CD1c-positive myeloid dendritic cell (primary cell): ENCODE data around the gene MMD2.
"Not testable (repeated sequence)": the region's sequence is repeated elsewhere in the genome, so short reads cannot be mapped to it uniquely, and the experiment has no call there.

Source experiments
- DNase-seq: peaks from one replicate; pipeline ENCODE4 v3.0.0-alpha.2; 2016; ENCODE audit errors: extremely low spot score

Gene MMD2

GRCh38 chr7:4893929-4894475 lies 65.0 kb downstream of the MMD2 start:
- DNase-seq = no peak

DNA sequence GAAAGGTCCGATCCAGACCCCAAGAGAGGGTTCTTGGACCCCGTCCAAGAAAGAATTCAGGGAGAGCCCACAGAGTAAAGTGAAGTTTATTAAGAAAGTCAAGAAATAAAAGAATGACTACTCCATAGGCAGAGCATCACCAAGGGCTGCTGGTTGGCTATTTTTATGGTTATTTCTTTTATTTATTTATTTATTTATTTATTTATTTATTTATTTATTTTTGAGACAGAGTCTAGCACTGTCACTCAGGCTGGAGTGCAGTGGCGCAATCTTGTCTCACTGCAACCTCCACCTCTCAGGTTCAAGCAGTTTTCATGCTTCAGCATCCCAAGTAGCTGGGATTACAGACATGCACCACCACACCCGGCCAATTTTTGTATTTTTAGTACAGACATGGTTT lies 65.8 kb downstream of the MMD2 start:
- DNase-seq = not testable (repeated sequence)

DNA sequence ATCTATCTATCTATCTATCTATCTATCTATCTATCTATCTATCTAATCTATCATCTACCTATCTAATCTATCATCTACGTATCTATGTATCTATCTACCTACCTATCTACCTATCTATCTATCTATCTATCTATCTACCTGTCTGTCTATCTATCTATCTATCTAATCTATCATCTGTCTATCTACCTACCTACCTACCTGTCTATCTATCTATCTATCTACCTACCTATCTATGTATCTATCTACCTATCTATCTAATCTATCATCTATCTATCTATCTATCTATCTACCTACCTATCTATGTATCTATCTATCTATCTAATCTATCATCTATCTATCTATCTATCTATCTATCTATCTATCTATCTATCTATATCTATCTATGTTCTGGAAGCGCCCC lies 67.5 kb downstream of the MMD2 start:
- not testable (repeated sequence) for DNase-seq

DNA sequence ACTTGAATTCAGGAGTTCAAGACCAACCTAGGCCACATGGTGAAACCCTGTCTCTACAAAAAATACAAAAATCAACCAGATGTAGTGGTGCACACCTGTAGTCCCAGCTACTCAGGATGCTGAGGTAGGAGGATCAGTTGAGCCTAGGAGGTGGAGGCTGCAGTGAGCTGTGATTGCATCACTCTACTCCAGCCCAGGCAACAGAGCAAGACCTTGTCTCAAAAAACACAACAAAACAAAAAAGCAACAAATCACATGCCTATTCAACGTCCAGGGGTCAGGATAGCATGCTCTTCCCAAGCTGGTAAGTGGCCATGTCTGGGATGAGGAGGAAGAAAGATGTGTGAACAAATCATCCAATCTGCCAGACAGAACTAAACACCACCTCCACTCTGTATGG lies 69.3 kb downstream of the MMD2 start:
- no peak for DNase-seq

- DNase-seq = no peak
Measured at GRCh38 chr7:4888161-4888560, 70.8 kb downstream of the MMD2 start.

GRCh38 chr7:4886671-4887070 lies 72.3 kb downstream of the MMD2 start:
- no peak for DNase-seq

DNA sequence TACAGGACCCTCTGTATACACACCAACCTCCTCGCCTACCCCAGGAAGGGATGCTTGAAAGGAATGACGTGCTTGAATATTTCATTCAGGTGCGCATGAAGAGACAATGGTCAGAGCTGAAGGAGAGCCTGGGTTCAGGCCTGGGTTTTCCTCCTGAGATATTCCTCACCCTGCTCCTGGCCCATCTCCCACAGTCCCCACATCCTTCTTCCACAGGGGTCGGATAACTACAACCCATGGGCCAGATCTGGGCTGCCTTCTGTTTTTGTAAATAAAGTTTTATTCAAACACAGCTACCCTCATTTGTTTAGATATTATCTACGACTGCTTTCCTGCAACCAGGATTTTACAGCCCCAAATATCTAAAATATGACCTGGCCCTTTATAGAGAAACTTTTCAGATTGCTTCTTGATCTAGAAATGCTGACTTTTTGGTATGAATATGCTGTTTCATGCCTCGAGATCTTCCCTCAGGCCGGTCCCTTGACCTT lies 73.6 kb downstream of the MMD2 start:
- DNase-seq = no peak

DNA sequence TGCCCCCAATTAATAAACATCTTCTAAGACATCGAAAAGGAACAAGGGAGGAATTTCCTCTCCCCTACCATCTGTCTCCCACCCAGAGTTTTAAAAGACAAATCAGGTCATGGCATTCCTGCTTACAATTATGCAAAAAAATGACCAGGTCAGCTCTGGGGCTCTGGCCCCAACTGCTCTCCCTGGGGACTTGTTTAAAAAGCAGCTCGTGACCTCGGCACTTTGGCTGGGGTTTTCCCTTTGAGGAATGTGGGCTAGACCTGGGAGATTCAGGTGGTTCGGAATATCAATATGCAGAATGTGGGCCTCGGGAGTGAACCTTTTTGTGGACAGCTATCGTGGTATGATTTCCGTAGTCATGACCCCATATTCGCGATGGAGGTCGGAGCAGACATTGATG lies 74.8 kb downstream of the MMD2 start:
- no peak for DNase-seq

GRCh38 chr7:4883372-4884144 lies 75.4 kb downstream of the MMD2 start, which contains the start of gene RADIL:
Gene RADIL (minus strand): TSS chr7:4883716. CDS start chr7:4878139, 5,577 bp downstream.
- DNase-seq = peak; percentile 85

DNA sequence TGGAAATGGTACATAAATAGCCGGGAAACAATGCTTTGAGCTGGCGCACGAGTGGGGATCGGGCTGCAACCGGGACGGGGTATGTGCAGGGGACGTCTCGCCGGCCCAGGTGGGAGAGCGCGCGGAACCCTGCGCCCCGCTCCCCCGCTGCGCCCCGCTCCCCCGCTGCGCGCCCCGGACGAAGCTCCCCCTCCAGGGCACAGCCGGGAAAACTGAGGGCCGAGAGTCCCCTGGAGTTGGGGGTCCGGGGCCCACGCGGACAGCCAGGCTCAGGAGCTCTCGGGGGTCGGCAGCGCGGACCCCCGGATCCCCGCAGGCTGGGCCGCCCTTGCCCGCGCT lies 76.0 kb downstream of the MMD2 start:
- no peak for DNase-seq

DNA sequence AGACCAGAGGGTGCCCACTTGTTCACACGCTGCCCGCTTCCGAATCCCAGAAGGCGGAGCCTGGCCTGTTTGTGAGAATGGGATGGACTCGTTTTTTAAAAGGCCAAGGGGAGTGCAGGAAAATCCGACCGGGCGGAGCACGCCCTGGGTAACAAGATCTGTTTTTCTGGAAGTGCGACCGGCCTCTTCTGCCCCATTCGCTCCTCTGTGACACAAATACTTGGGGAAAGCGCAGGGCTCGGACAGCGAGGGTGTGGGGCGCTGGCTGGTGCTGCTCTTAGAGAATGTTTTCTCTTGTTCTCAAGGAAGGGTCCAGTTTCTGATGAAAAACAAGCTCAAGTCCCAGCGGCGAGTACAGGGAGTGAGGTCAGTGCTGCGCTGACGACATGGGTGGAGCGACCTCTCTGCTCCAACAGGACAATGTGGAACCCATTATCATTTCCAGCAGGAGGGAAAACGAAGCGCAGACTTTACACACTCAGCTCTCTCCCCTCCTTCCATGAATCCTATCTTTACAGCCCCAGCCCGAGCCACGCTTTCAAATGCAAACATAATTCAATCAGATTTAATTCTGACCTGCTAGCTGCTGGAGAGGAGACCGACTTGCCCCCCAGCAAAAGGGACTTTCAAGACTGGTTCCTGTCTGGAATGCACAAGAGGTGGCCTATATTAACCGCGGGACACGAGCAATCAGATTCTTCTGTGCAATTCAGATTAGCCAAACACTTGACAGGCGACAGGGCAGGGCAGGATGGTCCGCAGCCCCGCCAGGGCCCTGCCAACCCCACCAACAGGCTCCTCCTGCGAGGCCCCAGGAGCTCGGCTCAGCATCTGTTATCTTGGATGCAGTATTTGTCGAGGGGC lies 76.6 kb downstream of the MMD2 start:
- DNase-seq = no peak

DNA sequence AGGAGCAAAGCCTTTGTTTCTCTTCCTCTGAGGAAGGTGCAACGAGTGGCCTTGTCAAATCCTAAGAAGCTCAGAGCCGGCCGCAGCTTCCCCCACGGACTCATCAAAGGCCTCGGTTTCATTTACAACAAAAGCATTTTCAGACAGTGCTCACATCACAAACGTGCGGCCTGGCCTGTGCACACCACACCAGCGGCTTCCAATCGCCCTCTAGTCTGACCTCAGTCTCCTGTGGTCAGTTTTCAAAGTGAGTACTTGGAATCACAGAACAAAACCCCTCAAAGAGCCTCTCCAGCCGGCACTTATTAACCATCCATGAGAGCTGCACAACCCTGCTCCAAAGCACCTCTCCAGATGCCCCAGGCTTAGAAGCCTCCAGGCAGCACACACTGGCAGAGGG lies 78.8 kb downstream of the MMD2 start:
- no peak for DNase-seq

DNA sequence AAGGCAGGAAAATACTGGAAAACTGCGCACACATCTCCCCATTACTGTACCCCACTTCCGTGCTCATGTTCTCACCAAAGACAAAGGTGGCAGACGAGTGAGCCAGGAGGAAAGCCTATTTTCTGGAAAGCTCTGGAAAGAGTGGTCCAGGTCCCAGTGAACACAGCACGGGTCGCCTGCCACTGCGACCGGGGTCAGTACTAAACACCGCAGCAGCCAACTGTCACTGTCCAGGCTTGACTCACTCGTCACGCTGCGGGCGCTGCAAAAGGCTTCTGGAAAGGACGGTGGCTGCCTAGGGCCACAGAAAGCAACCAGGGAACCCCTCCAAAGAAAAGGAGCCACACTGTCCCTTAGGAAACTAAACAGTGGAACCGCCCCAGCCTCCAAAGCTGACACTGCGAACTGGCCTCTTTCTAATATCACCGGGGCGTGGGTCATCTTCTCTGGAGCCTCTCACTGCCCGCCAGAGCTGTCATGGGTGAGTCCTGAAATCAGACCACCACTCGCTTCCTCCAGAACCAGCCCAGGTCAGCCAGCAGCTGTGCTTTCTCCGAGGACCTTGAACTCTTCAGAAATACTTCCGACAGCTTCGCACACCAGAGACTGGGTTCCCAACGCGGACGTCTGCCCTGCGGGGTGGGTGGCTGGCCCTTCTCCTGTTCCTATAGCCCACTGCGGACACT lies 79.4 kb downstream of the MMD2 start:
- no peak for DNase-seq

DNA sequence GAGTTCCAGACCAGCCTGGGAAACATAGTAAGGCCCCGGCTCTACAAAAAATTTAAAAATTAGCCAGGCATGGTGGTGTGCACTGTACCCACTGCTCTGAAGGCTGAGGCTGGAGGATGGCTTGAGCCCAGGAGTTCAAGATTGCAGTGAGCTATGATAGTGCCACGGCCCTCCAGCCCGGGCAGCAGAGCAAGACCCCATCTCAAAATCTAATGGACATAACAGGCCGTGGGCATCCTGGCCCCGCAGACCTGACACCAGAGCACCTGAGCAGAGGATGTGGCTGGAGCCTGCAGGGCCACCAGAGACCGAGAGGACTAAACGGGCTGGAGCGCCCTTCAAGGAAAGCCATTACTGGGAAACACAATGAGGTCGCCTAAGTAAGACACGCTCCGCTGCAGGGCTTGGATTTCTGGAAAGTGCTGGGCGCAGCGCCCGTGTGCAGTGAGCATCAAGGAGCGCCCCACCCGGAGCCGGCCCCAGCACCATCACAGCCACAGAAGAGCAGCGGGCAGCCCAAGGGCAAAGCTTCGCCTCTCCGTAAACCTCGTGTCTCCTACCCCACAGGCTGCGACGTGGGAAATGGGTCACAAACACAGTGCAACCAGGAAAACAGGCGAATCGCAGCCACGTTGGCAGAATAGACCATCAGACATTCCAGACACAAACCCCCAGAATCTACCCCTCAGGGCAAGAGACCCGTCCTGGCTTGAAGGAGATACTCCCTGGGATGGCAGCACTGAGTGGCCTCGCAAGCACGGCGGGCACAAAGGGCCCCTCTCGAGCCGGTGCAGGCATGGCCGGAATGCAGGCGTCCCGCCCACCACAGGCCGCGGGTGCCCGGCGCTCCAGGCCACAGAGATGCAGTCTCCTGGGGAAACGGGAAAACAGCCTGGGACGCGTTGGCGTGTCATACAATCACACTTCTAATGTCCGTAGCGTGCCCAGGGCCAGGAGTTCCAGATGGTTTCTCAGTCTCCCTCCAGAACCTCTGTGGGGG lies 80.4 kb downstream of the MMD2 start:
- DNase-seq = no peak

DNA sequence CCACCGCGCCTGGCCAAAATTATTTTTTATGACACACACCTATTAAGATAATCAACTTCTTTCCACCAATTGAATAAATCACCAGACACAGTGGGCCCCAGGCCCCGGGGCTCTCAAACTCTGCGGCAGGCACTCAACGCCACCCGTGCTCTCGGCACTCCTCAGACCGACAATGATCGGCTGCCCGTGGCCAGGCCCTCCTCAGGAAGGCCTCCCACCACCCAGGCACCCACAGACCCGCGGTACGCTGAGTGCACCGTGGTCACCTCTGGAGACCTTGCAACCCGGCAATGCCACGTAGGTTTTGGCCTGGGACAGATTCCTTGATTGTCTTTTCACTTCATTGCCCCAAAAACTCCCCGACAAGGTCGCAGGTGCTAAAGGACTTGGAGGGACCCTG lies 82.4 kb downstream of the MMD2 start:
- DNase-seq = no peak

DNA sequence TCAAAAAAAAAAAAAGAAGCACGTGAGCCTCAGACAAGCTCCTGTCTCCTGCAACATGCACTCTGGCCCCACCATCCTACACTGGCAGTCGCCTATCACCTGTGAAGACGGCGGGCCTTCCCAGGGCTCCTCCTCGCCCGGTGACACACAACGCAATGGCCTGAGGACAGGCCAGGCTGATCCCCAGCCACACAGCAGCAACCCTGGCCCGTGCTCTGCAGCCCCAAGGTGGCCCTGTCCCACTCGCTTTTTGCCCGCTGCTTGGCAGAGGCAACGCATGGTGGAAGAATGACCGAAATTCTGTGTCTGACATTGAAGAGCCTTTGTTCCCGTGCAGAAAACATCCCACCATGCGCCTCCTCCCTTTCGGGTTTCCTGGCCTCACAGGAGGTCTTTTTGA lies 83.6 kb downstream of the MMD2 start:
- DNase-seq = no peak

DNA sequence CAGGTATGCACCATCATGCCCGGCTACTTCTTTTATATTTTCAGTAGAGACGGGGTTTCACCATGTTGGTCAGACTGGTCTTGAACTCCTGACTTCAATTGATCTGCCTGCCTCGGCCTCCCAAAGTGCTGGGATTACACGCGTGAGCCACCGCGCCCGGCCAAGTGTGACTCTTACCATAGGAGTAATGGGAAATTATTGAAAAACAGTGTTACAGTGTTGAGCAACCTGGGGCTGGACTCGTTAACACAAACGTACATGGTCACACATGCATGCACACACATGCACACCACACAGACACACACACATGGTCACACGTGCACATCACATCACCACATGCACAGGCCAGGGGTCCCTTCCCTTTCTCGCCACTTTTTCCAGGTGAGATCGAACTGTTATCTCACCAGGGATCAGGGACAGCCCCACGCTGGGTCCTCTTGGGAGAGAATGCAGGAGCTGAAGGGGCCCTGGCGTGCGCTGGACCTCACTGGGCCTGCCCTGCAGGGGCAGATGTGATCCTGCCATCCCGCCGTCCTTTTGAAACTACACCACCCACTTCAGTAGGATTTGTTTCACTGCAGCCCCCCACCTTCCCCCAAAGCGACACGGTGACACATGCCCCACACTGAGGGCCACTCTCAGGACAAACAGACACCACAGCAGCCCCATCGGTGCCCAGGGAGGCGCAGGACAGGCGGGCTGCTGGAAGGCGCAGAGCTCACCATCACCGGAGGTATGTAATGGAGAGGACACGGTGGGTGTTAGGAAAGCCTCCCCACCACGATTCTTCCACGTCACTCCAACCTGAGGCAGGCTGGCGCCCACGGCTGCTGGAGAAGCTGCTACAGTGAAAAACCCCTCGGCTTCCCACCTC lies 85.7 kb downstream of the MMD2 start:
- DNase-seq = no peak

DNA sequence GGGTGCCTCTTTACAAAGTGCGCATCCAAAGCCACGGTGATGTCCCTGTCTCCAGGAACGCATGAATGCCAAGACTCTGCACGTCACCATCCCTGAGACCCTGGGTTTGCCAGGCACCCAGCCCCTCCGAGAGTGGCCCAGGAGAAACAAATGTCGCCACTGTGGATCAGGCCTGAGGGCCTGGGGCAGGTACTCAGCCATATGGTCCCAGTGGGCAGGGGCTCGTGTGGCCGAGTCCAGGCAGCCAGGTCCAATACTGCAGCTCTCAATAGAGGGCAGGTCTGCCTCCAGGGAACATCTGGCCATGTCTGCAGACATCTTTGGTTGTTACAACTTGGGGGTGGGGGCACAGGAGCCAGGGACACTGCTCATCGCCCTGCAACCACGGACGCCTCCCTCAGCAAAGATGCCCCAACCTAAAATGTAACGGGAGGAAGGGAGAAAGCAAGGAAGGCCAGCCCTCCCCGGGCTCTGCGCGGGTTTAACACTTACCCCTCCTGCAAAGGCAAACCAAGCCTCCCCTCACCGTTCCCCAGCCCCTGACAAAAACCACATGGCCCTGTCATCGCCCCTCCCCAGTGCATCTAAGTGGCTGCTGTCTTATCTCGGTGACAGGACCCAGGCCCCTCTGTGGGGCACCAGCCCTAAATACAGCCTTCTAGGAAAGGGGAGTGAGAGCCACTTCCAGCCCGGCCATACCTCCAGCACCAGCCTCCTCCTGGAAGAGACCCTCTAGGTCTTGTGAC lies 86.9 kb downstream of the MMD2 start:
- DNase-seq = no peak

DNA sequence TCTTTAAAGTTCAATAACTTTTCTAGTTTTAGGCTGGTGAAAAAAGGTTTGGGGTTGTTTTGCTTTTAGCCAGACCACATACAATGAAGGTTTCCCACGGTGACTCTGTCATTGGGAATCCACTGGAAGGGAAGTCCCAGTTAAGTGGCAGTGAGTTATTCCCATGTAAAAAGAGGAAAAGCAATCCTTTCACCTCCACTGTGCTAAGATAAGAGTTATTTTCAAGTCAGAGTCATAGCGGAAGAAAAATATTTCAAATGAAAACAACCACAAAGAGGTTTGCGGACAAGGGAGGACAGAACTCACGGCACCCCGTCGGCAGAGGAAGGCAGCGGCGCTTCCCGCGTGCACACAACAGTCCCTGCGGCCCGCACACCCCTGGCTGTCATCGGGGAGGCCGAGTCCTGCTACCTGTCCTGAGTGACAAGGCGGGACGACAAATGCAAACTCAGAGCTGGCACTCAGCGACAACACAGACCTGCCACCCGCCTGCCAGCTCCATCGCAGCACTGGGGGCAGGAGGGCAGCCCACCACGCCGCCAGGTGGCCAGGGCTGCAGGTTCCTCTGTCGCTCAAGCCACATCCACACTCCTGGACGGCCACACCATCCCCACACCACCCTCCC lies 87.8 kb downstream of the MMD2 start:
- DNase-seq = no peak
